Uterus (tissue), 2 donors: ENCODE measurements around the gene KCTD1.

Source experiments
- CTCF ChIP-seq, 4 experiments: fragments of 200-600 bp in 2 of 4; fragments of 450-650 bp in 2 of 4; sonication (generic) in 2 of 4; IDR thresholded peaks; one replicate each; pipeline ENCODE4 v1.5.1; 2016 to 2019; ENCODE audit warnings: antibody characterized with exemption in 4 of 4, mild to moderate bottlenecking in 2 of 4, moderate library complexity in 1 of 4
- POLR2A ChIP-seq, 2 donors: fragments of 450-650 bp; IDR thresholded peaks; one replicate each; pipeline ENCODE4 v1.6.1; 2016; ENCODE audit warnings: antibody characterized with exemption in 2 of 2, mild to moderate bottlenecking in 1 of 2, moderate library complexity in 1 of 2

GRCh38 chr18:26547646-26548414, 523 bp downstream of the KCTD1 start:
- peak; percentile 5 to 61 (median 38) for TF ChIP-seq CTCF (IDR thresholded peaks at IDR 0.05)
- no peak for TF ChIP-seq POLR2A (IDR thresholded peaks at IDR 0.05)
